HG03064 (cell line): ENCODE data around the gene EMC8.
"Not testable (repeated sequence)": the region's sequence is repeated elsewhere in the genome, so short reads cannot be mapped to it uniquely, and the experiment has no call there.

Experiments used
- ATAC-seq: cut with Tn5 transposase; IDR thresholded peaks from one replicate; pipeline ENCODE4 v1.9.1; 2021; ENCODE audit warnings: low read depth; ENCODE audit not compliant: unreplicated experiment

Gene EMC8

GRCh38 chr16:85819245-85819644 lies 19.9 kb upstream of the EMC8 start:
- ATAC-seq = no peak

- ATAC-seq = not testable (repeated sequence)
Observed at GRCh38 chr16:85817195-85817594, 17.9 kb upstream of the EMC8 start.

- ATAC-seq = no peak
Observed at GRCh38 chr16:85816159-85816558, 16.8 kb upstream of the EMC8 start.

- no peak for ATAC-seq
Observed at GRCh38 chr16:85812811-85813700, 13.7 kb upstream of the EMC8 start.

- no peak for ATAC-seq
Observed at GRCh38 chr16:85812031-85812807, 12.9 kb upstream of the EMC8 start.

GRCh38 chr16:85810742-85811115 lies 11.4 kb upstream of the EMC8 start:
- ATAC-seq = no peak

- no peak for ATAC-seq
Observed at GRCh38 chr16:85810097-85810741, 10.9 kb upstream of the EMC8 start.

GRCh38 chr16:85809645-85810044 lies 10.3 kb upstream of the EMC8 start:
- no peak for ATAC-seq

GRCh38 chr16:85808926-85809325 lies 9.6 kb upstream of the EMC8 start:
- no peak for ATAC-seq

- ATAC-seq = not testable (repeated sequence)
Observed at GRCh38 chr16:85808104-85808503, 8.8 kb upstream of the EMC8 start.

- ATAC-seq = not testable (repeated sequence)
Observed at GRCh38 chr16:85807340-85807739, 8.0 kb upstream of the EMC8 start.

GRCh38 chr16:85806539-85806938 lies 7.2 kb upstream of the EMC8 start:
- ATAC-seq = no peak

- no peak for ATAC-seq
Observed at GRCh38 chr16:85805442-85806045, 6.2 kb upstream of the EMC8 start.

GRCh38 chr16:85803570-85803969 lies 4.2 kb upstream of the EMC8 start:
- no peak for ATAC-seq

GRCh38 chr16:85800321-85800669 lies 951 bp upstream of the EMC8 start:
- ATAC-seq = no peak

- ATAC-seq = peak; percentile 27
Observed at GRCh38 chr16:85798901-85799496, 345 bp downstream of the EMC8 start.

- ATAC-seq = no peak
Observed at GRCh38 chr16:85798283-85798776, 1.0 kb downstream of the EMC8 start.

- no peak for ATAC-seq
Observed at GRCh38 chr16:85796599-85796998, 2.7 kb downstream of the EMC8 start.

GRCh38 chr16:85796152-85796551 lies 3.2 kb downstream of the EMC8 start:
- ATAC-seq = no peak

- no peak for ATAC-seq
Observed at GRCh38 chr16:85794696-85795095, 4.6 kb downstream of the EMC8 start.
